ENCODE measurements around the gene COLEC12.

The COLEC12 gene

GRCh38 chr18:374721-375168 lies 125.8 kb downstream of the COLEC12 start:
- Histone ChIP-seq H3K27ac (no peak overlapping the region), H3K4me3 (ENCODE audit: low read depth, low read length) (no peak overlapping the region), H3K36me3 (replicated peaks) (no peaks in the 10 kb centered on the region), H3K27me3 (replicated peaks) (no peaks in the 10 kb centered on the region)
- in situ Hi-C loops (cut with HindIII; ENCODE audit: low pct_ligation_motif_present, low sequenced_read_pairs), result no loop called here
- no peak for DNase-seq
- TF ChIP-seq CTCF (IDR thresholded peaks at IDR 0.05; ENCODE audit: low read depth, low read length, missing control alignments), result no peak

DNA sequence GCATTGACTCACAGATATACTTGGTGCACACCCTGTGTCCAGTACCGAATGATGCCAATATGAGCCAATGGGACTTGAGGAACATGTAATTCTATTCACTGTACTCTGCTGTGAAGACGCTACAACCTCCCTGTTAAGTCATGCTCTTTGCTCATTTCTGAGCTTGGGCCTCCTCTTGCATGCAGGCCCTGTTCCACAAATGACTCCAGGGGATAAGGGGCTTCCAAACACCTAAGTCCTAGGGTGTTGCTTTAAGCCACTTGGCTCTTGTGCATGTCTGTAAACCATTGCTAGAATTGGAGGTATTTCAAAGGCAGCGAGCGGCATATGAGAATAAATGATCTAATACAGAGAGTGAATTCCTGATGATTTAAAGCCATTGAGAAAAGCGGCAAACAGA lies 126.7 kb downstream of the COLEC12 start:
- TF ChIP-seq CTCF (IDR thresholded peaks at IDR 0.05; ENCODE audit: low read depth, low read length, missing control alignments), result no peak
- in situ Hi-C loops (cut with HindIII; ENCODE audit: low pct_ligation_motif_present, low sequenced_read_pairs), result no loop called here
- no peaks in the 10 kb centered on the region for H3K36me3 ChIP-seq (replicated peaks)
- no peak for DNase-seq
- no peak overlapping the region for H3K27ac ChIP-seq
- no peaks in the 10 kb centered on the region for H3K27me3 ChIP-seq (replicated peaks)
- H3K4me3 ChIP-seq (ENCODE audit: low read depth, low read length), result no peak overlapping the region

DNA sequence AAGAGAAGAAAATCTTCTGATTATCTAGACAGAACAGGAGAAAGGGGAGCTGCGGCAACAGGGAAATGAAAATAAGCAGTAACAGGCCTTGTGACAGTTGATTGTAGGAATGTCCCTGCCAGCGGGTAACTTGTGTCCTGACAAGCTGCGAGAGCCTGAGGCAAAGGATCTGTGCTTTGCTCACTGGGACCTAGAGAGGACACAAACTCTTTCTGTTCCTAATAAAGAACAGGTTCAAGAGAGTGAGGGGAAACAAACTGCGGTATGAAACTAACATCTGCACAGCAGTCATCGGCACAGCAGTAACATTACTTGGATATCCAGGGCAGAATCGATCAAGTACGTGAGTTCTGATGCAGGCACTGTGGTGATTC lies 128.9 kb downstream of the COLEC12 start:
- no peak for TF ChIP-seq CTCF (IDR thresholded peaks at IDR 0.05; ENCODE audit: low read depth, low read length, missing control alignments)
- in situ Hi-C loops (cut with HindIII; ENCODE audit: low pct_ligation_motif_present, low sequenced_read_pairs), result no loop called here
- no peaks in the 10 kb centered on the region for H3K27me3 ChIP-seq (replicated peaks)
- H3K36me3 ChIP-seq (replicated peaks), result no peaks in the 10 kb centered on the region
- no peak overlapping the region for H3K4me3 ChIP-seq (ENCODE audit: low read depth, low read length)
- H3K27ac ChIP-seq, result no peak overlapping the region
- DNase-seq, result no peak

DNA sequence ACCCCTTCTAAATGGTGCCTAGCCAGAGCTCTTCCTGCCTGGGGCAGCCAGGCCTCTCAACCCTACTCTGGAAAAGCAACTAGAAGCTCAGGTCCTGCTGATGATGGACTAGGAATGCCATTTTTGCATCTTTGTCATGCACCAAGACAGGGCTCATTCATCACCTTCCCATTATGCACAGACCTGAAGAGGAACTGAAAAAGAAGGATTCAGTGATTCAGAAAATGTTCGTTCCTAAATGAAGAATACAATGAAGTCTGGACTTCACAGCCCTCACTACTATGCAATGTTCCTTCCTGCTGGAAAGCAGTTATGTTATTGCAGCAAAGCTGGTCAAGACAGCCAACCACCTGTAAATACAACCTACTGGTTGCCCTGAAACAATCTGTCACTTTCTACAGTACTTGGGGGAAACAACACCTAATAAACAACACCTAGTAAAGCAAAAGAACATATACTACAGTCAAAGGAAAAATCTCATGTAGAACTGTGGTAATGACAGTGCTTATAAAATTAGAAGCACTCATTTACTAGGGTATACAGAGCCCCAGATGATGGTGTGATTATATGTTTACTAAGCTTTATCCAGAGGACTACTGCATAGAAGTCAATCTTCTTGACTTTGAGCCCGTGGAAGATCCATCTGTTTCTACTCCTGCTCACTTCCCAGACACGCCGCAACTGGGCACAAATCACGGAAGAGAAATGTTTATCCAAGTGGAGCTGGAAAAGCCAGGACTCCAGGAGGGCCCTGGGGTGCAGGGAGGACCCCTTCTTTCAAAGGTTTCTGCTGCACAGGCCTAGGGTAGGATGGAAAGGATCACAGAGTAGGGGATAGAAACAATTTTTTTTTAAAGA lies 129.5 kb downstream of the COLEC12 start:
- Histone ChIP-seq H3K4me3 (ENCODE audit: low read depth, low read length) (no peak overlapping the region), H3K27ac (no peak overlapping the region), H3K27me3 (replicated peaks) (no peaks in the 10 kb centered on the region), H3K36me3 (replicated peaks) (no peaks in the 10 kb centered on the region)
- in situ Hi-C loops (cut with HindIII; ENCODE audit: low pct_ligation_motif_present, low sequenced_read_pairs), result no loop called here
- TF ChIP-seq CTCF (IDR thresholded peaks at IDR 0.05; ENCODE audit: low read depth, low read length, missing control alignments), result no peak
- DNase-seq, result no peak

DNA sequence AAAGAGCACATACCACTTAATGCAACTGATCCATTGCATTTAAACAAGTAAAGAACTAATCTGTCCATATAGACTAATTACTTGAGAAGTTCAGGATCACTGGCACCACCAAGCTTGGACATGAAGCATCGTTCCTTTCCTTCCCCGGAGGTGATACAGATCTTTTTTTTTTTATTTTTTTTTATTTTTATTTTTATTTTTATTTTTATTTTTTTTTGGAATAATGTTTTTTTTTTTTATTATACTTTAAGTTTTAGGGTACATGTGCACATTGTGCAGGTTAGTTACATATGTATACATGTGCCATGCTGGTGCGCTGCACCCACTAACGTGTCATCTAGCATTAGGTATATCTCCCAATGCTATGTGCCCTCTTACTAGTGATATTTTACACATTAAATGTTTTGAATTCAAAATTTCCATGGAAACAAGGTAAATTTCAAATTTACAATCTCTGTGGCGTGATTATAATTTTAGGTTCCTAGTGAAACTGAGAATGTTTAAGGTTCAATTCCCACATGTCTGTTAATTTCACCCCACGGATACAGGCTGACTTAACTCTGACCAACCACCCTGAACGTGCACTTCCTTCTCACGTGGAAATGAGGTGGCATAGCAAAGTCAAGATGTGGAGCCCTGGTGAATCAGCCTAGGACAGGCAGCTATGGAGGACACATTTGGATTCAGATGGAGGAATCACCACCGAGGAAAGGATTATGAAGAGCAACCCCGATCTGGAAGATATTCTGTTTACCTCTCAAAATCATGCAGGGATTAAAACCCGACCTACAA lies 131.1 kb downstream of the COLEC12 start:
- no peaks in the 10 kb centered on the region for H3K27me3 ChIP-seq (replicated peaks)
- H3K4me3 ChIP-seq (ENCODE audit: low read depth, low read length), result no peak overlapping the region
- no peak overlapping the region for H3K27ac ChIP-seq
- no peak for DNase-seq
- in situ Hi-C loops (cut with HindIII; ENCODE audit: low pct_ligation_motif_present, low sequenced_read_pairs), result no loop called here
- TF ChIP-seq CTCF (IDR thresholded peaks at IDR 0.05; ENCODE audit: low read depth, low read length, missing control alignments), result no peak
- H3K36me3 ChIP-seq (replicated peaks), result no peaks in the 10 kb centered on the region
